GM18907 (cell line): Measurements from ENCODE around the gene PRKCE.

Experiments
- ATAC-seq: cut with Tn5 transposase; IDR thresholded peaks from one replicate; pipeline ENCODE4 v1.9.1; 2021; ENCODE audit warnings: mild to moderate bottlenecking, moderate library complexity; ENCODE audit not compliant: unreplicated experiment

The PRKCE gene

DNA sequence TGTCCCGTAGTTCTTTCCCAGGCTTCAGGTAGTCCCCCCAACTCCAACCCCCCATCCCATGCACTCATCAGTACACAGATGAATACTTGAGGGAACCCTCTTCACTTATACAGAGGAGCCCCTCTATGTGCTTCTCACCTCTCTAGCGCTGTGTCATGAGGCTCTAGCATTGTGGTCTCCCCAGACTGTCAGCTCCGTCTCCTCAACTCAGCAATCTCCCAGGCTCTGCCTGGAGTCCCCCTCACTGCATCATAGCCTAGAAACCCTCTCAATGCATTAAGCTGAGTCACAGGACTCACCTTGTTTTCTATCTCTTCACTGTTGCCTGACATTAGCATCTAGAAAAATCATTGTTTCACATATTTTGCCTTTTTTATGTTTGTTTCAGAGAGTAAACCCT is 20.2 kb upstream of the PRKCE start:
- no peak for ATAC-seq

DNA sequence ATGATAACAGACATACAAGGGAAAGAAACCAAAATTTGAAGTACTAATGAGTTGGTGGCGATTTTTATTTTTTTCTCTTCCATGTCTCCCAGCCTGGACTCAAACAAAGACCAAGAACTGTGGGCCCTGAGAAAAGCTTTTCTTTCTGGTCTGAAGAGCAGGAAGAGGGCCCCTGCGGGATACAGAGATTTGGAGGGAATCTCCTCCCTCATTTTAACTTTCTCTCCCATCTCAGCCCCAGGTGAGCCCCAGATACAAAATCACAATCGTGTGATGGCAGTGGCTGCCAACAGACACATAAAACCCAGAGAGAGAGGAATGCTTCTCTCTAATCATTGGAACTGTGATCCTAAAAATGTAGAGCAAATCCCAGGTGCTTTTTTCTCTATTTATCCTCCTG is 19.5 kb upstream of the PRKCE start:
- ATAC-seq: no peak

DNA sequence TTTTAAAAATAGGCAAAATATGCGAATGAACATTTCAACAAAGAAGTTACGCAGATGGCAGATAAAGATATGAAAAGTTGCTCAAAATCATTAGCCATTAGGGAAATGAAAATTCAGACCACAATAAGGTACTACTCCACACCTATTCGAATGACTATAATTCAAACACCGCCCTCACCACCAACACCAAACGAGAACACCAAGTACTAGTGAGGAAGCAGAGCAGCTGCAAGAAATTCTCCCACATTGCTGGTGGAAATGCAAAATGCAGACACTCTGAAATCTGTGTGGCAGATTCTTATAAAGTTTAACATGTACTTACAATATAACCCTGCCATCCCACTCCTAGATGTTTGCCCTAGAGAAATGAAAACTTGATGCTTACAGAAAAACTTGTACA is 17.3 kb upstream of the PRKCE start:
- ATAC-seq: no peak

- ATAC-seq: no peak
These were observed 15.5 kb upstream of the PRKCE start for GRCh38 chr2:45636008-45636407.

- peak; percentile 79 for ATAC-seq
These were observed 14.0 kb upstream of the PRKCE start for GRCh38 chr2:45637440-45637839.

DNA sequence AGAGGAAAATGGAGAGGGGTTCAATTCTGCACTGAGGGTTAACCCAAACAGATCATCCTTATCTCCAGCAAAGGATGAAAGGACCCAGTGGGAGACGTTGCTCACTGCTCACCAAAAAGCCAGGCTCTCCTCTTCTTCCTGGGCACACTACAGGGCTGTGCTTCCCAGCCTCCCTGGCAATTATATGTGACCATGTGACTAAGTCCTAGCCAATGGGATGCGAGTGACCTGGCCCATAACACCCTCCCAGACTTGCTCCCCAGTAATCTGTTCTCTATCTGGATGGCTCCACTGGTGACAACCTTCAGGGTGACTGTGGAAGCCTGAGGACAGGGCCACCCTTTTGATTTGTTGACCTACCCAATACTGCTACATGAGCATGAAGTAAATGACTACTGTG is 10.9 kb upstream of the PRKCE start:
- ATAC-seq: no peak

DNA sequence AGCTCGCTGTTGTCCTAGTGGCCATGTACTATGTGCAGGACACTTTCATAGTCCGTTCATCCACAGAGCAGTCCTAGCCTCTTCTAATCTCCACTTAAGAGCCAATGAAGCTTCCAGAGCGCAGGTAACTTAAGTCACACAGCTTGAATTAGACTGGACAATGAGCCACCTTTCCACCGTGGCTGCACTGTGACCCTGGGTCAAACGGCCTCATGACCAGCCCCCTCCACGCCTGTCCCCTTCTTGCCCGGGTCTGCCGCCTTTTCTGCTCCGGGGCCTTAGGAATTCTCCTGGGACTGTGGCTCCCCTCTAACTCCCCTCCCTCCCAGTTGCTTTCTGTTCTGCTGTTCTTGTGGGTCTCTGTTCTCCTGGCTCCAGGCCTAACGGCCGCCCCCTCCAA is 8.4 kb upstream of the PRKCE start:
- no peak for ATAC-seq

DNA sequence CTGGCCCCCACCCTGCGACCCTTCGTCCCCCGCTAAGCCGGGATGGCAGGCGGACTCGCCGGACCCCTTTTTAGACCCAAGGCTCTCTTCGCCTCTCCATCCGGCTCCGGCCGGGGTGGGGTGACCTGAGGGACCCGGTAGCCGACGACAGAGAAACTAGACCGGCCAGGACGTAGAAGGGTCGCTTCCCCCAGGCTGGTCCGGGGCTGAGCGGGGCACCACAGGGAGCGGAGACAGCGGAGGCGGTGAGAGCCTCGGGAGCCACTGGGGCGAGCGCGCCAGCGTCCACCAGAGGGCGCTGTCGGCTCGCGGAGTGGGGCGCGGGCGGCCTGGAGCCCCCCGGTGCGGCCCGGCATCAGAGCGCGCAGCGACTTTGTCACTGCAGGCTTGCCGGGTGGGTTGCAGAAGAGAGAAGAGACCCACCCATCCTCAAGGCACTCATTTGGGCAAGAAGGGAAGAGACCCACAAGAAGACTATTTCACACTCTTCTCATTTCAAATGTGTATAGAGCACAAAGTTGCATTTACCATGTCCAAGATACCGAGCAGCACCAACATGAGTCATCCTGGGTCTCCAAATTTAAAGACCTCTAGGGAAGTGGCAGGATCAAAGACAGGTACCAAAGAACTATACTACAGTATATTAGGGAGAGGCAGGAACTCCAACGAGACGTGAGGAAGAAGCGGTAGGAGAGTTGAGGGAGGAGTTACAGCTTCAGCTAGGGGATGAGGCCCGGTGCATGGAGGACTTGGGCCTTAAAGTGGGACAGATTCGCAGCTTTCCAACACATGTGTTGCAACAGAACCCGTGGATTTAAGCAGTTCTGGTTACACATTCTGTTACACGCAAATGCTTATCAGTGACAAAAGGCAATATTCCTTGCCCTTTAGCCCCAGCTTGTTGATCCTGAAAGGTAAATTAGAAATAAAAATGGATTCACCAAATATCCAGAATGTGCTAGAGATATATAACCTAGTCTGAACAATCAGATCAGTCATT is 7.6 kb upstream of the PRKCE start:
- ATAC-seq: peak; percentile 66

DNA sequence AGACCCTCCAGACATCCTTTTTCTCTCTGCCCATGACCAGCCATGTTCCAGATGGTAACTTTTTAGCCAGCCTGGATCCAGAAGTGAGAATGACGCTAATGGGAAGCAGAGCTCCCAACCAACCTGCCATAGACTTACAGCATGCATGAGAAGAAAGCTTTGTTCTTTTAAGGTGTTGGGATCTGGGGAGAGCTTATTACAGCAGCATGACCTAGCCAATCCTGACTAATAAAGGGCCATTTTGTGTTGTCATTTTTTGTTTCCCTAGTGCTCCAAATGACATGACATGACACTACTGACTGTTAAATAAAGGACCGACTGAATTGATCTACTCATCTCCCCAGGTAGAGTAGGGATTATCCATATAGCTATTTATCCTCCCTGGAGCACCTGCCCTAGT is 5.2 kb upstream of the PRKCE start:
- ATAC-seq: no peak

GRCh38 chr2:45647356-45647755 is 4.1 kb upstream of the PRKCE start:
- ATAC-seq: no peak

DNA sequence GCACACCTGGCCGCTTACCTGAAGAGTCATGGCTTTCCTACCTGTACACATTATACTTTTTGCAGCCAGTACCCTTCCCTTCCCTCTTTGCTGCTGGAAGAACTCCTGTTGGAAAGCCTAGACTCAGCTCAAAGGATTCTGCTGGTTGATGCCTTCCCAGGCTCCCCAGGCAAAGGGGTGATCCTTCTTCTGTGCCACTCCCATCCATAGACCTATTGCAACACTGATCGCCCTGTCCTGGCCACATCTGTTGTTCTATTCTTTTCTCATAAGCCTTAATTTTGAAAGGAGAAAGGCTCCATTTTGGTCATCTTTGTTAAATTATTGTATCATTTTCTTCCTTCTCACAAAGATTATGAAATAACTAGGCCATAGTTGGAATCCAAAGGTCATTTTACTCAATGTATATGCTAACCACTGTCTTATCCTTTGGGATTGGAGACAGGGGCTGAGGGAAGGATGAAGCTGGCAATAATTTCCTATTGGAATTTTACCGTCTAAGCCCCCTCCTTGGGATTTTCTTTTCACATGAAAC is 3.4 kb upstream of the PRKCE start:
- no peak for ATAC-seq

DNA sequence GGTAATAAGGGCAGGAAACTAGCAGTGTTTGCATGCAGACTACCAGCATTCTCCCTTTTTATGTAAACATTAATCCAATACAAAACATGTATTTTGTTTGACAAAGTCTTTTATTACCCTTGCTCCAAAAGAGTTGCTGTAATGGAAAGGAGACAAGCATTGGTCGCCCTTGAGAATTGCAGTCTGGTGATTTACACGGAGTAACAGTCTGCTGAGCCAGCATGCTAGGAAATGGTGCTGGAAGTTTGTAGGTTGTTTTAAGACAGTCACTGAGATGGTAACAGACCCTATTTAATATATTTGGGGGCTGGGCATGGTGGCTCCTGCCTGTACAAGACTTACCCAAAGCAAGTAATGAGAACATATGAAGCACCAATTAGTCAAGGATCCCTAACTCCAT is 2.8 kb upstream of the PRKCE start:
- no peak for ATAC-seq

- no peak for ATAC-seq
These were observed 2.0 kb upstream of the PRKCE start for GRCh38 chr2:45649462-45649857.

DNA sequence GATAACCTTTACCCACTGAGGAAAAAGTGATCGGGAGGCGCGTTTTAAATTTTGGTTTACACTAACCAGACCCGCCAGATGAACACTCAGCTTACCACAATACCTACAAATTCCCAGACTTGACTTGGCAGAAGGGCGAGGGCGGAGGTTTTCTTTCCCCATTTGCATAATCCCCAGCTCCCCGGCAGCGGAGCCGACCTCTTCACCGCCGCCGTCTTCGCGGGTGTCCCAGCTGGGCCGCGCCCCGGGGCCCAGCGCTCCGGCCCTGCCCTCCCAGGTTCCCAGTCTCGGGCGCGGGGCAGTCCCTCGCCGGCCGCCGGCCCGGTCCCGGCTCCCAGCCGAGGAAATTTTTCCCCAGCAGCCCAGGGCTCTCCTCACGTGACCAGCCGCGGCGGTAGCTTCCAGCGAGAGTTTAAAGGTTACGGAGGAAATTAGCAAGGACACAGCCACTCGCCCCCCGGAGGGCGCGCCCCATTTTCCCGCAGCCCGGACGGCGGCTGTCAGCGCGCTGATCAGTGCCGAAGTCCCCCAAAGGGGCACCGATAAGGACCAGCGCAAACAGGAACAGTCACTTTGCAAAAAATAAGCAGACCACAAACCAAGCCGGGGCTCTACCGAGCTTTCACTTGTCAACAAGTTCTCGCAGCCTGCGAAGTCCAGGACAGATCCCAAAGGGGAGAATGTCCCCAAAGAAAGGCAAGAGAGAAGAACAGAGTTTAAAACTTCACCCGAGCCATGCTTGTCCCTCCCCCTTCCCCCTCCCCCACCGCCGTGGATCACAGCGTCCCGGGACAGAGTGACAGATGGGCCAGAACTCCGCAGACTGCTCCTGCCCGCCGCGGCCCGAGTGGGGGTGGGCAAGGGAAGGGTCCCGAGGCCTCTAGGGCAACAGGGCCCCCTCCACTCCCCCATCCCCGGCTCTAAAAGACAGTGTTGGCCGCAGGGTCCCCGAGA is 1.3 kb upstream of the PRKCE start:
- ATAC-seq: peak; percentile 28

DNA sequence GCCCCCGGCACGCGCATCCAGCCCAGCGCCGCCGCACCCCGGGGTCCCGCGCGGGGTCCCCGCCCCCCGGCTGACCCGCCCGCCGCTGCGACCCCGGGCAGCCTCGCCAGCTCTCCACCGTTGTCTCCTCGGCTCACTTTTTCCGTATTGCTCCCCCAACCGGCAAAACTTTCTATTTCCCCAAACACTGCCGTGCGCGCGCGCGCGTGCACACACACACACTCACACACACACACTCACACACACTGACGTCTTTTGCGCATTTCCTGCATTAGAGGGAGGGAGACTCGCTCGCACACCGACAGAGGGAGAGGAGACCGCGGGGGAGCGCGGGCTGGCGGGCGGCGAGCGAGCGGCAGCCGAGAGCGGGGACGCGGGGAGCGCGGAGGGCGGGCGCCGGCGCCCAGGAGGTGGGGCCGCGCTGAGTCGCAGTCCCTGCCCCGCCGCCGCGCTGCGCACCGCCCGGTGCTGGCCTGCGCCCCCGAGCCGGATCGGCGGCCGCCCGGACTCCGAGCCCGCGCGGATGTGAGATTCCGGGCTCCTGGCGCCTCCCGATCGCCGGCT is 542 bp upstream of the PRKCE start:
- peak; percentile 70 for ATAC-seq

GRCh38 chr2:45652090-45653031 is 886 bp downstream of the PRKCE start:
- ATAC-seq: no peak

- no peak for ATAC-seq
These were observed 1.8 kb downstream of the PRKCE start for GRCh38 chr2:45653122-45653913.

DNA sequence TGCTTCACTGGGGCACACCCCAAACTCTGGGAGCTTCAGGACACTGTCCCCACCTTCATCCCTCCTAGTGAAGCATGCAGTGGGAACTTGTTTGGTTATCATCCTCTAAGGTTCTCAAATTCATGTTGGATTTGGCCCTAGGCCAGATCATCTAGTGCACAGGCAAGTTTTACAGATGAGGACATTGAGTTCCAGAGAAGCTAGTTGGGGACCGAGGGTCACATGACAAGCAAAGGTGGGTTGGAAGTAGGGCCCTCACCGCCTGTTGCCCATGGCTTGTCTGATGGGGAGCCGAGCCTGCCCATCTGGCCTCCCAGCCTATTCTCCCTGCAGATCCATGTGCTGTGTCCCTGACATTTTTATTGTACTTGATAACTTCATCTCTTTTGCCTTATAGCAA is 2.8 kb downstream of the PRKCE start:
- ATAC-seq: no peak

- ATAC-seq: no peak
These were observed 10.4 kb downstream of the PRKCE start for GRCh38 chr2:45661828-45662227.
